ENCODE results near the gene GPATCH8. TPM values are rescaled to one million over a fixed set of nuclear protein-coding genes. Genes with fewer than 3 reads are reported as not detected.

The GPATCH8 gene
- total RNA-seq, 1 experiment from 2014 or later = 33.8 TPM

DNA sequence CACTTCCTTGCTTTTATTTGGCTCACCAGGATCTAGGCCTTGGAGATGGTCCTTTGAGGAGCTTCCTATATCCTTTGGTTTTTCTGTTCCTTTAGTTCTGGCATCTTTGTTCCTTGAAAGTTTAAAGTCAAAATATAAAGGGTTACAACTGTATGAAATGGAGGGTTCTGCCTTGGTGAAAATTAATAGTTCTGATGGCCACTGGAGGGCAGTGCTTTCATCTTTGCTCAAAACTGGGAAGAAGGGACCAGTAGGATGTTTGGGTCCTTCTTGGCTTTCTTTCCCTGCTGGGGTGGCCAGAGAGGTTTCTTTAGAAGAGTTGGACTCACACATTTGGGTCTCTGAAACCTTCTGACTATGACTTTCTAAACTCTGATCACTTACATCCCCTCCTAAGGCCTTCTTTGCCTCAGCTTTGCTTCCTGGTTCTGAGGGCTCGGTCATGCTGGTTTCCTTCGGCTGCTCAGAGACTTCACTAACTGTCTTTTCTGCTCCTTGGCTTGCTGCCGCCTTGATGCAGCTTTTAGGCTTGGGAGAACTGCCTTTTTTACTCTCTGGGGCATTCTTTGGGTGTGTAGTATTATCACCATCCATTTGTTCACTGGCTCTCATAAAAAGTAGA, 102.9 kb downstream of the GPATCH8 start:
- Histone ChIP-seq H3K4me1 (ENCODE audit: insufficient read depth, low read length, poor library complexity, severe bottlenecking) (no peaks in the 10 kb centered on the region), H3K27ac (ENCODE audit: low read depth, low read length, poor library complexity, severe bottlenecking) (no peak overlapping the region), H3K27me3 (replicated peaks; ENCODE audit: insufficient read depth, low read depth, low read length, poor library complexity) (no peaks in the 10 kb centered on the region), H3K36me3 (ENCODE audit: insufficient read depth, low read length, poor library complexity, severe bottlenecking) (peaks cover 16% of the 10 kb centered on the region), H3K9me3 (ENCODE audit: low read depth, low read length, poor library complexity, severe bottlenecking) (no peaks in the 10 kb centered on the region), H3K4me3 (ENCODE audit: low read depth, low read length, poor library complexity, severe bottlenecking) (no peak overlapping the region)
- DNase-seq (ENCODE audit: low spot score) = no peak
- intact Hi-C loops (cut with micrococcal nuclease; ENCODE audit: unreplicated experiment) = no loop called here
- no peak for TF ChIP-seq EZH2 (IDR thresholded peaks at IDR 0.05; ENCODE audit: borderline replicate concordance, low read depth, low read length, poor library complexity, severe bottlenecking)
- TF ChIP-seq CTCF (conservative IDR thresholded peaks at IDR 0.05; ENCODE audit: low read depth, low read length) = peak; percentile 47
- ChIA-PET CTCF (interaction anchor here (0.6 to 1.8 kb wide), 2 partner anchors 36 to 123 kb away, joined by 4 read pairs; no protein-coding TSS in a partner anchor), POLR2A (ENCODE audit: low non-redundant PET) (interaction anchor here (0.6 kb wide), 1 partner anchor 58 kb away, joined by 4 read pairs; no protein-coding TSS in a partner anchor)
- BruUV-seq (replicated peaks) = no TSS peak

- TF ChIP-seq EZH2 (IDR thresholded peaks at IDR 0.05; ENCODE audit: borderline replicate concordance, low read depth, low read length, poor library complexity, severe bottlenecking) = no peak
- no peak for TF ChIP-seq CTCF (conservative IDR thresholded peaks at IDR 0.05; ENCODE audit: low read depth, low read length)
- ChIA-PET CTCF (interaction anchor here (0.5 kb wide), 1 partner anchor 272 kb away, joined by 8 read pairs; no protein-coding TSS in a partner anchor), POLR2A (ENCODE audit: low non-redundant PET) (no interaction called here)
- Histone ChIP-seq H3K9me3 (ENCODE audit: low read depth, low read length, poor library complexity, severe bottlenecking) (no peaks in the 10 kb centered on the region), H3K4me1 (ENCODE audit: insufficient read depth, low read length, poor library complexity, severe bottlenecking) (no peaks in the 10 kb centered on the region), H3K27me3 (replicated peaks; ENCODE audit: insufficient read depth, low read depth, low read length, poor library complexity) (no peaks in the 10 kb centered on the region), H3K4me3 (ENCODE audit: low read depth, low read length, poor library complexity, severe bottlenecking) (no peak overlapping the region), H3K27ac (ENCODE audit: low read depth, low read length, poor library complexity, severe bottlenecking) (no peak overlapping the region), H3K36me3 (ENCODE audit: insufficient read depth, low read length, poor library complexity, severe bottlenecking) (peaks cover 16% of the 10 kb centered on the region)
- BruUV-seq (replicated peaks) = no TSS peak
- DNase-seq (ENCODE audit: low spot score) = no peak
- intact Hi-C loops (cut with micrococcal nuclease; ENCODE audit: unreplicated experiment) = no loop called here
Measured at GRCh38 chr17:44398692-44399691, 104.2 kb downstream of the GPATCH8 start.

DNA sequence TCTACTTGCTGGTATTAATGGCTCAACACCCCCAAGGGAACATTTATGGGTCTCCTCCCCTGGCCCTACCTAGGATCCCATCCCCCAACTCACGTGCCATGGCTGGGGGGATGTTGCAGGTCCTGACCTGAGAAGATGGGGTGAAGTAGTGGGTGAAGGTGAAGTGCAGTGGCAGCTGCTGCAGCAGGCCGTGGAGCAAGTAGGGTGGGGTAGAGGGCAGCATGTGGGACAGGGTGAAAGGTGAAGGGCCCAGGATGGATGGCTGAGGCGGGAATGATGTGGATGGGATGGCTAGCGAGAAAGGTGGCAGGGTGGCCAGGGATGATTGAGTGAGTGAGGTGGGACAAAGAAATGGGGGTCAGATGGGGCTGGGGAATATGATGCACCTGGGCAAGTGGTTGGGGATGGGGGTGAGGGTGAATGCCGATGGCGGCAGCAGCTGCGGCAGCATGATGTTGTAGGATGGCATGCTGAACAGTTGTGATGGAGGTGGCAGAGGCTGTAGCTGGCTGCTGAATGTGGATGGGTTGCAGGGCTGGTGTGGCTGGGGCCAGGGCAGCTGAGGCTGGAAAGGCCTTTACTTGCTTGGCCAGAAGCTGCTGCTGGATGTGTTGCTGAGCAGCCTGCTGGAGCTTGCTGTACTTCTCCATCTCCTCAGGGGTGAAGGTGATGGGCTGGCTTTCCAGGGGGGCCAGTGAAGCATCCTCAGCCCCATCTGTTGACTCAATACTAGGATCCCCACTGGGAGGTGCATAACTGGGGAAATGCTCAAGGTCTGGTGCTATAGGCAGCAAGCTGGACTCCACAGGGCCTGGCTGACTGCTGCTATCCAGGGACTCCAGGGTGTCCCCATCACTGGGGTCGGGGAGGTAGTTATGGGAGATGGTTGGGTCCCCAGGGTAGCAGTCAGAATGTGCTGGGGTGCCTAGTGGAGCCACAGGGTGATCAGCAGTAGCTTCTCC, 105.4 kb downstream of the GPATCH8 start:
- no peak for DNase-seq (ENCODE audit: low spot score)
- Histone ChIP-seq H3K4me1 (ENCODE audit: insufficient read depth, low read length, poor library complexity, severe bottlenecking) (no peaks in the 10 kb centered on the region), H3K4me3 (ENCODE audit: low read depth, low read length, poor library complexity, severe bottlenecking) (no peak overlapping the region), H3K27me3 (replicated peaks; ENCODE audit: insufficient read depth, low read depth, low read length, poor library complexity) (no peaks in the 10 kb centered on the region), H3K27ac (ENCODE audit: low read depth, low read length, poor library complexity, severe bottlenecking) (no peak overlapping the region), H3K9me3 (ENCODE audit: low read depth, low read length, poor library complexity, severe bottlenecking) (no peaks in the 10 kb centered on the region), H3K36me3 (ENCODE audit: insufficient read depth, low read length, poor library complexity, severe bottlenecking) (peaks cover 16% of the 10 kb centered on the region)
- intact Hi-C loops (cut with micrococcal nuclease; ENCODE audit: unreplicated experiment) = no loop called here
- CTCF ChIA-PET = no interaction called here
- POLR2A ChIA-PET (ENCODE audit: low non-redundant PET) = no interaction called here
- TF ChIP-seq EZH2 (IDR thresholded peaks at IDR 0.05; ENCODE audit: borderline replicate concordance, low read depth, low read length, poor library complexity, severe bottlenecking) = no peak
- no peak for TF ChIP-seq CTCF (conservative IDR thresholded peaks at IDR 0.05; ENCODE audit: low read depth, low read length)
- no TSS peak for BruUV-seq (replicated peaks)
